Memory B cell (primary cell): ENCODE results near the gene HMGCS1.
"Not testable (repeated sequence)": the region's sequence is repeated elsewhere in the genome, so short reads cannot be mapped to it uniquely, and the experiment has no call there.

Experiments used
- ATAC-seq: fragments of 150-1000 bp; cut with Tn5 transposase; 2 replicates; pipeline ENCODE4 v1.10.0; 2021; ENCODE audit warnings: low read depth, mild to moderate bottlenecking, moderate library complexity
- DNase-seq, 2 donors: peaks; one replicate each; pipeline ENCODE4 v3.0.0; 2022; ENCODE audit warnings: low spot score in 2 of 2
- H3K27ac Mint-ChIP-seq: one replicate; pipeline ENCODE4 v1.8.0; 2022; ENCODE audit warnings: mild to moderate bottlenecking, moderate library complexity, mixed read lengths
- H3K27me3 Mint-ChIP-seq: one replicate; pipeline ENCODE4 v1.8.0; 2022; ENCODE audit warnings: mixed read lengths
- H3K36me3 Mint-ChIP-seq: one replicate; pipeline ENCODE4 v1.8.0; 2022; ENCODE audit warnings: mild to moderate bottlenecking, mixed read lengths
- H3K4me1 Mint-ChIP-seq: one replicate; pipeline ENCODE4 v1.8.0; 2022; ENCODE audit warnings: mixed read lengths
- H3K4me3 Mint-ChIP-seq: one replicate; pipeline ENCODE4 v1.8.0; 2022; ENCODE audit warnings: mild to moderate bottlenecking, moderate library complexity, mixed read lengths
- H3K9me3 Mint-ChIP-seq: one replicate; pipeline ENCODE4 v1.8.0; 2022; ENCODE audit warnings: mixed read lengths

HMGCS1 gene

DNA sequence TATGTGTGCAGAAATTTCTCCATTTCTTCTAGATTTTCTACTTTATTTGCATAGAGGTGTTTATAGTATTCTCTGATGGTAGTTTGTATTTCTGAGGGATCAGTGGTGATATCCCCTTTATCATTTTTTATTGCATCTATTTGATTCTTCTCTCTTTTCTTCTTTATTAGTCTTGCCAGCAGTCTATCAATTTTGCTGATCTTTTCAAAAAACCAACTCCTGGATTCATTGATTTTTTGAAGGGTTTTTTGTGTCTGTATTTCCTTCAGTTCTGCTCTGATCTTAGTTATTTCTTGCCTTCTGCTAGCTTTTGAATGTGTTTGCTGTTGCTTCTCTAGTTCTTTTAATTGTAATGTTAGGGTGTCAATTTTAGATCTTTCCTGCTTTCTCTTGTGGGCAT lies 12.4 kb upstream of the HMGCS1 start:
- not testable (repeated sequence) for H3K27ac Mint-ChIP-seq, H3K36me3 Mint-ChIP-seq, DNase-seq, ATAC-seq, H3K4me1 Mint-ChIP-seq, H3K27me3 Mint-ChIP-seq, H3K4me3 Mint-ChIP-seq, H3K9me3 Mint-ChIP-seq

DNA sequence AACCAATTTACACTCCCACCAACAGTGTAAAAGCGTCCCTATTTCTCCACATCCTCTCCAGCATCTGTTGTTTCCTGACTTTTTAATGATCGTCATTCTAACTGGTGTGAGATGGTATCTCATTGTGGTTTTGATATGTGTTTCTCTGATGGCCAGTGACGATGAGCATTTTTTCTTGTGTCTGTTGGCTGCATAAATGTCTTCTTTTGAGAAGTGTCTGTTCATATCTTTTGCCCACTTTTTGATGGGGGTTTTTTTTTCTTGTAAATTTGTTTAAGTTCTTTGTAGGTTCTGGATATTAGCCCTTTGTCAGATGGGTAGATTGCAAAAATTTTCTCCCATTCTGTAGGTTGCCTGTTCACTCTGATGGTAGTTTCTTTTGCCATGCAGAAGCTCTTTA lies 10.3 kb upstream of the HMGCS1 start:
- not testable (repeated sequence) for H3K4me3 Mint-ChIP-seq, ATAC-seq, H3K27me3 Mint-ChIP-seq, H3K27ac Mint-ChIP-seq, H3K4me1 Mint-ChIP-seq, DNase-seq, H3K9me3 Mint-ChIP-seq, H3K36me3 Mint-ChIP-seq

DNA sequence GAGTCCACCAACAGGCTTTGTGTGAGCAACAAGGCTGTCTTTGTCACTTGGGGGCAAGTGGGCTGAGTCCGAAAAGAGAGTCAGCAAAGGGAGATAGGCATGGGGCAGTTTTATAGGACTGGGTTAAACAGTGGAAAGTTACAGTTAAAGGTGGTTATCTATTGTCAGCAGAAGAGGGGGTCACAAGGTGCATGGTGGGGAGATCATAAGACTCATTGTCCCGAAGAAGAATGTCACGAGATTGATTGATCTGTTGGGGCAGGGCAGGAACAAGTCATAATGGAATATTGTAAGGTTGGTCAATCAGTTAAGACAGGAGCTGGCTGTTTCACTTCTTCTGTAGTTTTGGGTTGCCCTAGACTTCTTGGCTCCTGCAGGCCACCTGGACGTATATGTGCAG lies 7.6 kb upstream of the HMGCS1 start:
- no peak for DNase-seq
- no peaks in the 10 kb centered on the region for H3K27me3 Mint-ChIP-seq
- ATAC-seq: no peak
- H3K4me1 Mint-ChIP-seq: no peaks in the 10 kb centered on the region
- no peak overlapping the region for H3K4me3 Mint-ChIP-seq
- no peaks in the 10 kb centered on the region for H3K36me3 Mint-ChIP-seq
- H3K27ac Mint-ChIP-seq: no peak overlapping the region
- H3K9me3 Mint-ChIP-seq: no peaks in the 10 kb centered on the region

DNA sequence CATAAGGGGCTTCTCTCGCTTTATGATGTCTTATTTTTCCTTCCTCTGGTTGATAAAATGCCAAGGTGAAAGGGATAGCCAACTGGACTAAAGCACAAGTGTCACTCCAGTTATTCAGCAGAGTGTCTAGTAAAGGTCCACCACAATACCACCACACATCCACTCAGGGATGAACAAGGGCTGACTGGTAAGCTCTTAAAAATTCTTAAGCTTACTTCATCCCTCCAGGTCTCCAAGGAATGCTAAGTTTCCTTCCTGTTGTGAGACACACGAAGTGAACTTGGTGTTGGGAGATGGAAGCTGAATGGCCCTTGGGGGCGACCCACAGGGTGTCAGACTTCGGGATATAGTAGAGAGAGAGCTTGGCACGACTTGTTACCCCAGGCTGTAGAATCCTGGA lies 3.2 kb upstream of the HMGCS1 start:
- Mint-ChIP-seq H3K9me3 (peaks cover 1% of the 10 kb centered on the region), H3K27ac (no peak overlapping the region), H3K4me3 (no peak overlapping the region), H3K4me1 (peaks cover 16% of the 10 kb centered on the region), H3K36me3 (no peaks in the 10 kb centered on the region), H3K27me3 (peaks cover 2% of the 10 kb centered on the region)
- ATAC-seq (no peak), DNase-seq (no peak)

DNA sequence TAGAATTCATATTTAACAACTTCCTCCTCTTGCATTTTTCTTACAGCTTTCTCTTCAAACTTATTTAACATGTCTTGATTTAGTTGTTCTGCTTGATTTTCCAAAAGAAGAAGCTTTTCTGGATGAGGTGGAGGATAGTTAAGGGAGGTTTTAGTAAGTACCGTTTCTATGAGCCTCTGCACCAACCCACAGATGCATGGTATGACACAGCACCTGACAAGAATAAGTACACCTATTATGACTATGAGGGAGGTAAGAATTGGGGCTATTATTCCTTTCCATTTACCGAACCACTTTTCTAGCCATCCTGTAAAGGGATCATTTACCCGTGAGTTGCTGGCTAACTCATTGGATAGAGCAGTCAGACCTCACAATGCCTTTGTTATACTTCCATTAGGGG lies 2.5 kb upstream of the HMGCS1 start:
- H3K4me1 Mint-ChIP-seq: peaks cover 17% of the 10 kb centered on the region
- no peaks in the 10 kb centered on the region for H3K36me3 Mint-ChIP-seq
- peaks cover 2% of the 10 kb centered on the region for H3K27me3 Mint-ChIP-seq
- H3K4me3 Mint-ChIP-seq: no peak overlapping the region
- DNase-seq (no peak), ATAC-seq (no peak)
- peaks cover 1% of the 10 kb centered on the region for H3K9me3 Mint-ChIP-seq
- no peak overlapping the region for H3K27ac Mint-ChIP-seq

DNA sequence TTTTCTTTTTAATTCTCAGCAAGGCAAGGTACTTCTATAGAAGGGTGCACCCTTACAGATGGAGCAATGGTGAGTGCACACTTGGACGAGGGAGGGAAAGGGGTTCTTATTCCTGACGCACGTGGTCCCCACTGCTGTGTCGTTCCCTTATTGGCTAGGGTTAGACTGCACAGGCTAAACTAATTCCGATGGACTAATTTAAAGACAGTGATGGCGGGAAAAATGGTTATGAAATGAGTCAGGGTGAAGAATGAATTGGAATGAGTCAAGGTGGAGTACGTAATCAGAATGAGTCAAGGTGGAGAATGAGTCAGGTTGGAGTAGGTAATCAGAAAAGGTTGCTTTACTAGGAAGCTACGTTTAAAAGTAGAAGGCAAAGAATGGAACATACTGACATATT lies 2.1 kb upstream of the HMGCS1 start:
- H3K36me3 Mint-ChIP-seq: no peaks in the 10 kb centered on the region
- H3K4me3 Mint-ChIP-seq: no peak overlapping the region
- H3K9me3 Mint-ChIP-seq: peaks cover 1% of the 10 kb centered on the region
- H3K4me1 Mint-ChIP-seq: peaks cover 19% of the 10 kb centered on the region
- DNase-seq: no peak
- H3K27ac Mint-ChIP-seq: peak overlapping the region; percentile 98
- no peak for ATAC-seq
- H3K27me3 Mint-ChIP-seq: peaks cover 2% of the 10 kb centered on the region

DNA sequence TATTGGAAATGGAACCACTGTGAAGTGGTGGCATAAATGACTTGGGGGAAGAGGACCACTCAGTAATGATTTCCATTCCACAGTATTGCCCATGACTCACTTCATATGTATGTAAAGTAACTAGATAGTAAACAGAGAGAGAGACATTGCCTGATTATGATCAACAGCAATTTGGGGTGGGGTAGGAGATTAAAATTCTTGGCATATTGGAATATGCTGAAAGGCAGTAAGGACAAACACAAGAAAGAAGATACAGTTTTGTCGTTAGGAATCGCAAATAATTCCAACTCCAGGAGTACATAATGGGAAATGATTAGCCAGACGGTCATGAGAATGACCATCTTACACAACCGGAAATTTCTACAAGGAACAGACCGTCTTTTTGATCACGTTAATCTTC lies 1.5 kb upstream of the HMGCS1 start:
- ATAC-seq: no peak
- Mint-ChIP-seq H3K27me3 (peaks cover 2% of the 10 kb centered on the region), H3K9me3 (peaks cover 1% of the 10 kb centered on the region), H3K36me3 (no peaks in the 10 kb centered on the region), H3K4me1 (peaks cover 21% of the 10 kb centered on the region), H3K27ac (peak overlapping the region; percentile 98), H3K4me3 (no peak overlapping the region)
- DNase-seq: no peak

DNA sequence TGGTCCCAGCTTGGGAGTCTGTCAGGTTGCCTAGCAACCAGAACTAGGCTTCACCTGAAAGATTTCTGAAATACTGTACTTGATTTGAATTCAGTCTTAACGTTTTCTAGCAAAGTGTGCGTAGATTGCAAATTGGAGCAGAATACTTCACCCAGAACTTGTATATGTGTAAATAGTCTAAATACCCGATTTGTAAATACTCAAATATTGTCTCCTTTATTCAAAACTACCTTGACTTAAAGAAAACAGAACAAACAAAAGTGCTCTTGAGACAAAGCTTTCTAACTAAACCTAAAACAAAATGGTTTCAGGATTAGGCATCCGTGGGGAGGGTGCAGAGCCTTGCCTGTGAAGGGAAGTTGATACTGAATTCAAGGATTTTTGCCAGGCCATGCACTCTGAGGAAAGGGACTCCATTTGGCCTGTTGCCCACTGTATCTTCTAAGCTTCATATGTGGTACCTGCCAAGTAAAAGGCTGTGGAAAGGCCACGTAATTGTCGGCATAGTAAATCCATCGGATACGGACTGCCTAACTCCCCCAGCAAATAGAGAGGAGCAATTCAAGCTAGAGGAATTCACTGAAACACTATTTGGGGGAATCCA lies 744 bp upstream of the HMGCS1 start:
- no peak for ATAC-seq
- Mint-ChIP-seq H3K4me1 (peaks cover 27% of the 10 kb centered on the region), H3K27ac (peak overlapping the region; percentile 98), H3K9me3 (peaks cover 1% of the 10 kb centered on the region), H3K36me3 (no peaks in the 10 kb centered on the region), H3K4me3 (peak overlapping the region; percentile 100), H3K27me3 (peaks cover 2% of the 10 kb centered on the region)
- no peak for DNase-seq

DNA sequence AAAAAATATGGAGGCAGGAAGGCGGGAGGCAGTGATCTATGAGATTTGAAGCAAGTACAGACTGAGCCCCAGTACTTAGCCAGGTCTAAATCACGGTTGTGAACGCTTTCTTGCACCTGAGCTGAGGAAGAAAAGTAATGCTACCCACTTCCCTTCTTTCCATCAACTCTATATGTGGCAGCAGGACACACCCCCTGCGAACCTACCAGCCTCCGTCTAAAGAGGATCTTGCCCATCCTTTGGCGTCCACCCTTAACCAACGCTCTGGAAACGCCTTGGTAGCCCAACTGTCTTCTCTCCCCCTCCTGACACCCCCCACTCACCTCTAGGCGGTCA lies 545 bp downstream of the HMGCS1 start:
- Mint-ChIP-seq H3K27me3 (peaks cover 2% of the 10 kb centered on the region), H3K4me3 (peak overlapping the region; percentile 100), H3K27ac (peak overlapping the region; percentile 98), H3K36me3 (no peaks in the 10 kb centered on the region), H3K4me1 (peaks cover 30% of the 10 kb centered on the region), H3K9me3 (peaks cover 1% of the 10 kb centered on the region)
- ATAC-seq (peak; percentile 21), DNase-seq (no peak)

DNA sequence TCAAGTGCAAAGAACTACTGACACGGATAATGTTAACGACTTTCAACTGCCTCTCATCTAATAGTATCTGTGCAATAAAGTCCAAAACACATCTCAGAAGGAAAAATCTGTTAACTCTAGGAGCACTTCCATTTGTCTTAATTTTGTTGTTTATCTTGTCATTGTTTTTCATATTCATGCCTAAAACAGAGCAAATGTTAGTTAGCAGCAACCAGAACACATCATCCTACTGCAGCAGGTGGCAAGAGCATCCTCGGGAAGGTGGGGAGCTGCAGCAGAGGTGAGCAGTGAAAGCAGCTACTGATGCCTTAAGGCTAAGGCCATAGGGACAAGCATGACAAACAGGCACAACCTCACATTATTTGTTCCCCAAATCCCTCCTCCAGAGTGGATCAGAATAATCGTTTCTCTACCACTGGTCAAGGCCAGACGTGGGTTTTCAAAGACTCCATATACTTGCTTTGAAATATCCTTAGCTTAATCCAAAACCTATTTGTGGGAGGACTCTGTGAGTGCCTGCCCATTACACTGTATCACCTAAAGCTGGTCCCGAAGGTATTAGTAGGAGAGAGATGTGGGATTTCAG lies 1.0 kb downstream of the HMGCS1 start:
- Mint-ChIP-seq H3K4me1 (peaks cover 30% of the 10 kb centered on the region), H3K36me3 (no peaks in the 10 kb centered on the region), H3K9me3 (peaks cover 1% of the 10 kb centered on the region), H3K4me3 (peak overlapping the region; percentile 100), H3K27me3 (peaks cover 2% of the 10 kb centered on the region), H3K27ac (peak overlapping the region; percentile 98)
- DNase-seq: no peak
- ATAC-seq: no peak

DNA sequence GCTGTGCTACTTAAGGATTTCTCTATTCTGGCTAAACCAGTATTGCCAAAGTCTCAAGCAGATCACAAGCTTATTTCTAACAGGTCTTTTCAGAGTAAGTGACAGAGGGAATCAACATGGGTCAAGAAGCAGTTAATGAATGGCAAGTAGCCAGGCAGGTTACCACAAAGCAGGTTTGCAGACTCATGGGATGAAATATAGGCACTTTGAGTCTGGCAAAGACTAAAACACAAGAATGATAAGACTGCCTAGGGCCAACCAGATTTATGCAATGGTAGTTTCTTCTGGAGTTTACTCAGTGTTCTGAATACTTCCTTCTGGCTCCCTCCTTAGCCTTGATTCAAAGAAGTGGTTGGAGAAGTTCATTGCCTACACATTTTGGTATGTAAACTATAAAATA lies 3.6 kb downstream of the HMGCS1 start:
- H3K36me3 Mint-ChIP-seq: no peaks in the 10 kb centered on the region
- peaks cover 30% of the 10 kb centered on the region for H3K4me1 Mint-ChIP-seq
- ATAC-seq (no peak), DNase-seq (no peak)
- H3K27ac Mint-ChIP-seq: no peak overlapping the region
- H3K4me3 Mint-ChIP-seq: no peak overlapping the region
- peaks cover 1% of the 10 kb centered on the region for H3K9me3 Mint-ChIP-seq
- peaks cover 2% of the 10 kb centered on the region for H3K27me3 Mint-ChIP-seq

DNA sequence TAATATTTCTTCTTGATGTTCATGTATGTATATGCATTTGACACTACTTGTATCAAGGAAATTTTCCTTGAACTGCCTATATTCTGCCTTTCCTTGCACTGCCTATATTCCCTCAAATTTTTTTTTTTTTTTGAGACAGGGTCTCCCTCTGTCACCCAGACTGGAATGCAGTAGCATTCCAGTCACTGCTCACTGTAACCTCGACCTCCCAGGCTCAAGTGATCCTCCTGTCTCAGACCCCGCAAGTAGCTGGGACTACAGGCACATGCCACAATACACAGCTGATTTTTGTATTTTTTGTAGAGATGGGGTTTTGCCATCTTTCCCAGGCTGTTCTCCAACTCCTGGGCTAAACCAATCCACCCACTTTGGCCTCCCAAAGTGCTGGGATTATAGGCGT lies 4.1 kb downstream of the HMGCS1 start:
- Mint-ChIP-seq H3K36me3 (no peaks in the 10 kb centered on the region), H3K4me3 (no peak overlapping the region), H3K27ac (no peak overlapping the region), H3K4me1 (peaks cover 30% of the 10 kb centered on the region), H3K27me3 (no peaks in the 10 kb centered on the region), H3K9me3 (no peaks in the 10 kb centered on the region)
- DNase-seq (no peak), ATAC-seq (no peak)

DNA sequence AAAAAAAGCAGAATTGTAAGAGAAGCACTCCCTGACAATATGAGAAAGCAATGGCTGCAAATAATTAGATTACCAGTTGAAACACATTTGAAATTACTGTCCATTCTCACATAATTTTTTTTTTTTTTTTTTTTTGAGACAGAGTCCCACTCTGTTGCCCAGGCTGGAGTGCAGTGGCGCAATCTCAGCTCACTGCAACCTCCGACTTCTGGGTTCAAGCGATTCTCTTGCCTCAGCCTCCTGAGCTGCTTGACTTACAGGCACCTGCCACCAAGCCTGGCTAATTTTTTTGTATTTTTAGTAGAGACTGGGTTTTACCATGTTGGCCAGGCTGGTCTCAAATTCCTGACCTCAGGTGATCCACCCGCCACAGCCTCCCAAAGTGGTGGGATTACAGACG lies 6.3 kb downstream of the HMGCS1 start:
- not testable (repeated sequence) for H3K9me3 Mint-ChIP-seq, H3K36me3 Mint-ChIP-seq

DNA sequence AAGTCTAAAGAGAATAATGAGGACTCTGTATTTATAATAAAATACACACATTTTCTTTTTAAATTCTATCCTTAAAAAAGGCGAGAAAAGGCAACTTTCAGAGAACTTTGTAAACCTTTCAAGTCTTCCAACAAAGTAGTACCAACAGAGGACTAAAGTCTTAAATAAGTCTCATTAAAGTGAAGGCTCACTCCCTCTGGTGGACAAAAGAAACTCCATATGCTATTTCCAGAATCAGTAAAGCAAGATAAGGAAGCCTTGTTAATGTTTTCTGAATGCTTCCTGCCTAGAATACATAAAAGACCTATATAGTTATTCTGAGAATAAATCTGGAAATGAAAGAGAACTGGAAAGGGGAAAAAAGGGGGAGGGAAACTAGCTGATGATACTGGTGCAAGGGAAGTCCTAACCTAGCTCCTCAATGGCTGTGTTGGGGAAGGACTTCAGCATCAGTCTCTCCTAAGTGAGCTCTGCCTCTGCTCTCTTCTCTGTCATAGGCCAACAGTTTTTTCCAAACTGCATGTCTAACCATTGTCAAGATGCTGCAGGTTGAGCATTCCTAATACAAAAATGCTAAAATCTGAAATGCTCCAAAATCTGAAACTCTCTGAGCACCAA lies 7.2 kb downstream of the HMGCS1 start:
- Mint-ChIP-seq H3K9me3 (no peaks in the 10 kb centered on the region), H3K27me3 (no peaks in the 10 kb centered on the region)

More for the DNA sequence above, 6.3 kb downstream of the HMGCS1 start:
- DNase-seq, H3K27ac Mint-ChIP-seq, H3K4me3 Mint-ChIP-seq, ATAC-seq, H3K27me3 Mint-ChIP-seq: not testable (repeated sequence)
- peaks cover 27% of the 10 kb centered on the region for H3K4me1 Mint-ChIP-seq

DNA sequence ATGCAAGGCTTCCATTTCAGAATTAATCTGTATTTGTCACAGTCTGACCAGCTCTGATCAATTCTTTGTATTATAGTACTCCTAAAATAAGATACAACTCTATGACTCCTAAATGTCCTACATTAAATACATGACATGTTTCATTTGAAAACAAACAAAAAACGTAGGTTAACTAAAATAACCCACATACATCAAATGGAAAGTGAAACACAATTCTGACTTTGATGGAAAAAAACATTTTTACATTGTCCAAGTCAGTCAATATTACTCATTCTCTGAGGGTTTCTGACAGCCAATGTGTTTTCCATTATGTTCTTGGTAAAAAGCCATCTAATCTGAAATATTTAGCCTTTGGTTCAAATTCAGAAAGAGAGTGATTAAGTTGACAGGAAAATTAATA lies 8.7 kb downstream of the HMGCS1 start:
- DNase-seq: no peak
- peaks cover 11% of the 10 kb centered on the region for H3K36me3 Mint-ChIP-seq
- H3K4me3 Mint-ChIP-seq: no peak overlapping the region
- no peaks in the 10 kb centered on the region for H3K27me3 Mint-ChIP-seq
- H3K27ac Mint-ChIP-seq: peak overlapping the region; percentile 50
- ATAC-seq: no peak
- H3K4me1 Mint-ChIP-seq: peaks cover 27% of the 10 kb centered on the region
- H3K9me3 Mint-ChIP-seq: no peaks in the 10 kb centered on the region

More for the DNA sequence above, 7.2 kb downstream of the HMGCS1 start:
- Mint-ChIP-seq H3K36me3 (peaks cover 9% of the 10 kb centered on the region), H3K27ac (no peak overlapping the region), H3K4me1 (peaks cover 31% of the 10 kb centered on the region), H3K4me3 (no peak overlapping the region)
- ATAC-seq: peak; percentile 75
- peak in 1 of 2 donors; percentile 24 for DNase-seq
